ENCODE data around the gene LIPG. TPM values are rescaled to one million over a fixed set of nuclear protein-coding genes. Genes with fewer than 3 reads are reported as not detected.

Gene LIPG
- total and polyA plus RNA-seq, 2 donors from 2014 or later, result 4.8 to 50.9 TPM

DNA sequence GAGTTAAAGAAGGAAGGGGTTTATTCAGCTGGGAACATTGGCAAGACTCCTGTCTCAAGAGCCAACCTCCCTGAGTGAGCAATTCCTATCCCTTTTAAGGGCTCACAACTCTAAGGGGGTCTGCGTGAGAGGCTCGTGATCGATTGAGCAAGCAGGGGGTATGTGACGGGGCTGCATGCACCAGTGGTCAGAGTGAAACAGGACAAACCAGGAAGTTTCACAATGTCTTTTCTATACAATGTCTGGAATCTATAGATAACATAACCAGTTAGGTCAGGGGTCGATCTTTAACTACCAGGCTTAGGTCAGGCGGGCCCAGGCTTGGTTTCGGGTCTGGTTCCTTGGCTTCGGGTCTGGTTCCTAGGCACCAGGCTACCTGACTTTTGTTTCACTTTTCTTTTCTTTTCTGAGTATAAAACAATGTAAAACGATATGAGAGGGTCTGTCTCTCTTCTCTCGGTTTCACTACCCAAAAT is 30.1 kb upstream of the LIPG start:
- Histone ChIP-seq H3K4me1 (ENCODE audit: control insufficient read depth in 2 of 3, insufficient read depth in 2 of 3, low read depth in 1 of 3, low read length in 3 of 3) (no peaks in the 10 kb centered on the region), H3K9ac (ENCODE audit: low read length in 3 of 3) (no peak overlapping the region), H3K9me3 (ENCODE audit: control insufficient read depth in 2 of 3, insufficient read depth in 1 of 3, low read length in 3 of 3) (no peaks in the 10 kb centered on the region), H3K27ac (ENCODE audit: low read depth in 2 of 2, low read length in 2 of 2) (no peak overlapping the region), H3K36me3 (ENCODE audit: control insufficient read depth in 2 of 3, insufficient read depth in 3 of 3, low read length in 3 of 3) (no peaks in the 10 kb centered on the region), H3K4me3 (ENCODE audit: low read length in 3 of 3) (no peak overlapping the region), H3K27me3 (ENCODE audit: control insufficient read depth, insufficient read depth, low read length) (no peaks in the 10 kb centered on the region)
- FAIRE-seq (no peak), DNase-seq (no peak)
- intact Hi-C loops (cut with DNase I), result no loop called here
- TF ChIP-seq, protein P1, sequence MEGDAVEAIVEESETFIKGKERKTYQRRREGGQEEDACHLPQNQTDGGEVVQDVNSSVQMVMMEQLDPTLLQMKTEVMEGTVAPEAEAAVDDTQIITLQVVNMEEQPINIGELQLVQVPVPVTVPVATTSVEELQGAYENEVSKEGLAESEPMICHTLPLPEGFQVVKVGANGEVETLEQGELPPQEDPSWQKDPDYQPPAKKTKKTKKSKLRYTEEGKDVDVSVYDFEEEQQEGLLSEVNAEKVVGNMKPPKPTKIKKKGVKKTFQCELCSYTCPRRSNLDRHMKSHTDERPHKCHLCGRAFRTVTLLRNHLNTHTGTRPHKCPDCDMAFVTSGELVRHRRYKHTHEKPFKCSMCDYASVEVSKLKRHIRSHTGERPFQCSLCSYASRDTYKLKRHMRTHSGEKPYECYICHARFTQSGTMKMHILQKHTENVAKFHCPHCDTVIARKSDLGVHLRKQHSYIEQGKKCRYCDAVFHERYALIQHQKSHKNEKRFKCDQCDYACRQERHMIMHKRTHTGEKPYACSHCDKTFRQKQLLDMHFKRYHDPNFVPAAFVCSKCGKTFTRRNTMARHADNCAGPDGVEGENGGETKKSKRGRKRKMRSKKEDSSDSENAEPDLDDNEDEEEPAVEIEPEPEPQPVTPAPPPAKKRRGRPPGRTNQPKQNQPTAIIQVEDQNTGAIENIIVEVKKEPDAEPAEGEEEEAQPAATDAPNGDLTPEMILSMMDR (IDR thresholded peaks at IDR 0.05; ENCODE audit: borderline replicate concordance, extremely low read depth, insufficient read depth), result no peak

DNA sequence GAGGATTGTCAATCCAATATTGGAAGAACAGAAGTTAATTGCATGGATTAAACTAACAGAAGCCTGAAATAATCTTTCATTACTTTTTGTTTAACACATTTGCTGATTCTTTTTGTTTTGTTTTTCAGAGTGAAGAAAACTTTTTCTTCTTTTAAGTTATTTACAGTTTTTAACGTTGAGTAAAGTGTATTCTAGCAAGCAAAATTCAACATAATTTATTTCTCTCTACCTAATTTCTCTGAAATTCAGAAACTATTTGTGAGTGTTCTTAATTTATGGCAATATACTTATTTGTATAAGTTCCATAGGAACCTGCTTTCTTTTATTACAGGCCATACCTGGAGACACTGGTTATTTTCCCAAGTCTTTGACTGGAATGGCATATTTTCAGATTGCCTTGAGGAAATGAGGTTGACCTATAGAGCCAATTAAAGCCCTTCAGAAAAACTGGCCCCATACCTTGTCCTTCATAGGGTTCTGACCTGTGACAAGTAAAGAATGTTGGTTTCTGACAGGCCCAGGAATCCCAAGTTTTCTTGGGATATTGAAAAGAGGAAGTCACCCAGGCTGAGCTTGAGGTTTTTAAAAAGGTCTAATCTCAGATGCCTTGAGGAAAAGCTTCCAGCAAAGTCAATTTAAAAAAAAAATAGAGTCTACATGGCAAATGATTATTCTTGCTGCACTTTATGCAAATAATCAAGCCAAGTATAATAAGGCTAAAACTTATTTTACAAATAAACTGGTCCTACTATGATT is 26.8 kb upstream of the LIPG start:
- TF ChIP-seq, protein P1 (IDR thresholded peaks at IDR 0.05; ENCODE audit: borderline replicate concordance, extremely low read depth, insufficient read depth), result no peak
- H3K27ac ChIP-seq (ENCODE audit: low read depth in 2 of 2, low read length in 2 of 2), result no peak overlapping the region
- peak; percentile 13 for FAIRE-seq
- no peak for DNase-seq
- H3K9ac ChIP-seq (ENCODE audit: low read length in 3 of 3), result no peak overlapping the region
- H3K9me3 ChIP-seq (ENCODE audit: control insufficient read depth in 2 of 3, insufficient read depth in 1 of 3, low read length in 3 of 3), result no peaks in the 10 kb centered on the region
- no peaks in the 10 kb centered on the region for H3K4me1 ChIP-seq (ENCODE audit: control insufficient read depth in 2 of 3, insufficient read depth in 2 of 3, low read depth in 1 of 3, low read length in 3 of 3)
- intact Hi-C loops (cut with DNase I), result no loop called here
- H3K36me3 ChIP-seq (ENCODE audit: control insufficient read depth in 2 of 3, insufficient read depth in 3 of 3, low read length in 3 of 3), result no peaks in the 10 kb centered on the region
- no peak overlapping the region for H3K4me3 ChIP-seq (ENCODE audit: low read length in 3 of 3)
- no peaks in the 10 kb centered on the region for H3K27me3 ChIP-seq (ENCODE audit: control insufficient read depth, insufficient read depth, low read length)

DNA sequence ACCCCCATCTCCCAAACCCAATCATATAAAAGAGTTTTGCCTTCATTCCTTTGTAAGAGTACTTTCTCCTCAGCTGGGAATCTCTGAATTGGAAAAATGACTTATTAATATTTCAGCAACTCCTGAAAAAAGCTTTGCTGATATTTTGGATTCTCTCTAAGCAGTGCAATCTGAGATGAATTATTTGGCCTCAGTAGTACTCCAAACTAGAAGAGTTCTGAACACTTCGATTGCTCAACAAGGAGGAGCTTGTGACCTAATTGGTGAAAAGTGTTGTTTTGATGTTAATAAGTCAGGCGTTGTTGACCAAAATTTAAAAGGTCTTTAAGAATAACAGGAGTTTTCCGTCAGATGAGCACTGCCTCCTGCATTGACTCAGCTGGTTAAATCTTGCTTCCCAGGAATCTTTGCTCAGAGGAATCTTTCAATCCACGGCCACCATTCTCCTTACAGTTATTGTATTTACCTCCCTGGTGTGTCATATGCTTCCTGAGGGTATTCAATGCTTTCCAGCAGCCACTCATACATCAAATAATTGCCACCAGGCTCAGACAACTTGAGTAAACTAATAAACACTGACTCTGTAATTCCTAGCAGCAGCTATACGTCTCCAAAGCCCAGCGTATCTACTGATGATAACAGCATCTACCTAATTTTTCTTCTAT is 24.5 kb upstream of the LIPG start:
- TF ChIP-seq, protein P1 (IDR thresholded peaks at IDR 0.05; ENCODE audit: borderline replicate concordance, extremely low read depth, insufficient read depth), result no peak
- H3K9me3 ChIP-seq (ENCODE audit: control insufficient read depth in 2 of 3, insufficient read depth in 1 of 3, low read length in 3 of 3), result no peaks in the 10 kb centered on the region
- FAIRE-seq (no peak), DNase-seq (no peak)
- intact Hi-C loops (cut with DNase I), result no loop called here
- no peaks in the 10 kb centered on the region for H3K27me3 ChIP-seq (ENCODE audit: control insufficient read depth, insufficient read depth, low read length)
- H3K4me1 ChIP-seq (ENCODE audit: control insufficient read depth in 2 of 3, insufficient read depth in 2 of 3, low read depth in 1 of 3, low read length in 3 of 3), result no peaks in the 10 kb centered on the region
- no peak overlapping the region for H3K9ac ChIP-seq (ENCODE audit: low read length in 3 of 3)
- H3K4me3 ChIP-seq (ENCODE audit: low read length in 3 of 3), result no peak overlapping the region
- no peaks in the 10 kb centered on the region for H3K36me3 ChIP-seq (ENCODE audit: control insufficient read depth in 2 of 3, insufficient read depth in 3 of 3, low read length in 3 of 3)
- H3K27ac ChIP-seq (ENCODE audit: low read depth in 2 of 2, low read length in 2 of 2), result no peak overlapping the region
